ENCODE measurements around the gene CENPQ.
A peak's percentile ranks its signal among the peaks of the same experiment; 100 is the strongest.
"Not testable (repeated sequence)": the region's sequence is repeated elsewhere in the genome, so short reads cannot be mapped to it uniquely, and the experiment has no call there.

Gene CENPQ, protein sequence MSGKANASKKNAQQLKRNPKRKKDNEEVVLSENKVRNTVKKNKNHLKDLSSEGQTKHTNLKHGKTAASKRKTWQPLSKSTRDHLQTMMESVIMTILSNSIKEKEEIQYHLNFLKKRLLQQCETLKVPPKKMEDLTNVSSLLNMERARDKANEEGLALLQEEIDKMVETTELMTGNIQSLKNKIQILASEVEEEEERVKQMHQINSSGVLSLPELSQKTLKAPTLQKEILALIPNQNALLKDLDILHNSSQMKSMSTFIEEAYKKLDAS

DNA sequence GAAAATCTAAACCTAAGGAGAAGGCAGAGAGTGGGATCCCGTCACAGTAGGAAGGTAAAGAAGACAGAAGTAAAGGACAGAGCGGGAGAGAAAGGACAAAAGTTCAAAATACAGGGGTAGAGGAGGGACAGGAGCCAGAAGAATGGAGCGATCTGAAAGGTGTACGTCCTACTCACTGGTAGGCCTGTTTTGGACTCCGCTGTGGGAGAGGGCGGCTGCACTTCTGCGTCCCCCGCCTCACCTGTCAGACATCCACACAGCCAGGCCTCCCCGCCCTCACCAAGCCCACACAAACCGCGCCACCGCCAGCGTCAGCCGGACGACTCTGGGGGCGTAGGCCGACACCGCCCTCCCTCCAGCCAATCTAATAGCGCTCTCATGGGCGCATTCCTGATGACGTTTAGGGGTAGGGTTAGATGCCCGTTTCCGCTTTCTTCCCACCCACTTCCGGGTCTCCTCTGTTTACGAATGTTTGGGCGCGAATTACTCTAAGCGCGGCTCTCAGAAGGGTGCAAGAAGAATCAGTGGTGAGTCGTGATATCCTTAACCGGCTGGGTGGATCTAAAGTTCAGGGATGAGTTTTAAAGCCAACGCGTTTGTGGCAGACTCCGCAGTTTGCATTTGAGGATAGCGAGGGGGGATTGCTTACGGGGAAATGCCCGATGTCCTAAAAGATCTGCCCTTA, at the start of gene CENPQ, which contains the start of gene MMUT:
Gene CENPQ (plus strand): TSS at position 444 of the 685 bp plus-strand sequence. CDS start 6,807 bp downstream, outside the sequence.
Gene MMUT (minus strand): TSS at position 327 of the 685 bp plus-strand sequence. CDS start 3,787 bp downstream, outside the sequence.
- FAIRE-seq (peak; percentile 98), DNase-seq (ENCODE audit: extremely low spot score, insufficient read length, low read depth) (peak; percentile 74)

DNA sequence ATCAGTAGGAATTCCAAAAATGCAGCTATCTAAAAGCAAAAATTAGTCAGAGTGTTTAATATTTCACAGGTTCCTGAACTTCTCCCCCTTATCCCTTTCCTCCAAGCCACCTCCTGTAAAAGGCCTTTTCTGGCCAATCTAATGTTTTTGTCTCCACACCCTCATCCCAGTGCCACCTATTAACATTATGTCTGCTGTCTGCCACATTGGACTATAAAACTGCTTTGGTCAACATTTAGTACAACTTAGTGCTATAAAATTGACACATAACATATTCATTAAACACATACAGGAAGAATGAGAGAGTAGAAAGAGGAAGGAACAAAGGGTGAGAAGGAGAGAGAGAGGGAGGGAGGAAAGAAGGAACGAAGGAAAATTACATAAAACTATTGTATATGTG, 47.8 kb upstream of the CENPQ start:
- DNase-seq (ENCODE audit: extremely low spot score, insufficient read length, low read depth) (no peak), FAIRE-seq (no peak)

DNA sequence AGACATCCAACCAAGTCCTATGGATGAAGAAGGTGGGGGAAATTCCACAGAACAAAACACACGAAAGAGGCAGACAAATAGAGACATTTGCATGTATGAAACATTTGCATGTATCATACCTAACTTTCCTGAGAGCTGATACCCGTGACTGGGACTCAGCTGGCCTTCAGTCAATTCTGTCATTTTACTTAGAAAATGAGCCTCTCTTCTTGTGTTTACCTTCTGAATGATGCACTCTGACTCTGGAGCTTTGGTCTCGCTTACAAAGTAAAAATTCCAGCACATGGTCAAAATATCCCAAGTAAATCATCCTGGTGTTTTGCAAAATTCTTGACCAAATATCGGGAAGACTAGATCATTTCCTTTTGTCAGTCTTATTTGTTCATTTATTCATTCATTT, 47.0 kb upstream of the CENPQ start:
- FAIRE-seq (no peak), DNase-seq (ENCODE audit: extremely low spot score, insufficient read length, low read depth) (no peak)

DNA sequence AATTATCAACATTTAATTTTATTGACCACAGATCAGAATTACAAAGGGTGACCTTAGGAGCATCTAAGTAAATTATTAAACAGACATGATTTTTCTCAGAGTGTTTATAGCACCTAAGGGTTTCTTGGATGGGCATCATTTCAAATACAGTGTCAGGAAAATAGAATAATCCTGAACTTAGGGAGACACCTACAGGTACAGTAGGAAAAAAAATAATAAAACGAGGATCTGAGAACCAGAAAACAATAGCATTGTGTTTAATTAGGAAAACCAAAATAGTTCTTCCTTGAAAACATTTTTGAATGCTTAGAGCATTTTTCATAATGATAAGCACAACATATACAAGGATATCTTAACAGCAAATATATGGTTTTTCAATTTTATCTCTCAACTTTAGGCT, 39.4 kb upstream of the CENPQ start:
- DNase-seq (ENCODE audit: extremely low spot score, insufficient read length, low read depth) (no peak), FAIRE-seq (no peak)

DNA sequence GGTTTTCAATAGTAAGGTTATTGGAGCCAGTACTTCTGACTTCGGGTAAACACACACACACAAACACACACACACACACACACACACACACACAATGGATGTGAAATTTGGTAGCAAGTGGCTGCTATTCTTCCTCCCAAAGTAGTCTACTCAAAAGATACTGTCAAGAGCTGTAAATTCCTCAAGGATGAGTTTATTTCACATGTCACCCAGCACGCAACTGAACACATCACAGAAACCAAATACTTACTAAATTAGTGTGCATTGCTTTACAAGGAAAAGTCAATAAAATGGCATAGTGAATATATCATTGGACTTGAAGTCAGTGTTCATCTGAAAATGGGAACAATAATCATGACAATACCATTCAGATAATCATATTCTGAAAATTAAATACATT, 33.0 kb upstream of the CENPQ start:
- DNase-seq (ENCODE audit: extremely low spot score, insufficient read length, low read depth), result no peak
- FAIRE-seq, result no peak

DNA sequence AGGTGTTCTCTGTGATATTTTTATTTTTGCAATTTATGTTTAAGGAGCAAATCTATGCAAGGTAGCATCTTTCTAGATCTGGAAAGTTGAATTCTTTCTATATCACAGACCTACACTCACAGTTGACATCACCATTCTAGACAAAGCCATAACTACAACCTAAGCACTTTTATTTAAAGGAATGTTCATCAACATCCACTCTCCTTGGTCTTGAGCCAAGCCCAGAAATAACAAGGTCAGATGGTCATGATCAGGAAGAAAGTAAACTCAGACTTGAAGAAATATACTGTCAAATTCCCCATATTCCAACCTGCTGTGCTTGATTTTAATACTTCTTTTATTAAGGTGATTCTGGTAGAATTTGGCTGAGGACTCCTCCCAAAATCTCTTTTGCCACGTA, 32.3 kb upstream of the CENPQ start:
- no peak for FAIRE-seq
- no peak for DNase-seq (ENCODE audit: extremely low spot score, insufficient read length, low read depth)

DNA sequence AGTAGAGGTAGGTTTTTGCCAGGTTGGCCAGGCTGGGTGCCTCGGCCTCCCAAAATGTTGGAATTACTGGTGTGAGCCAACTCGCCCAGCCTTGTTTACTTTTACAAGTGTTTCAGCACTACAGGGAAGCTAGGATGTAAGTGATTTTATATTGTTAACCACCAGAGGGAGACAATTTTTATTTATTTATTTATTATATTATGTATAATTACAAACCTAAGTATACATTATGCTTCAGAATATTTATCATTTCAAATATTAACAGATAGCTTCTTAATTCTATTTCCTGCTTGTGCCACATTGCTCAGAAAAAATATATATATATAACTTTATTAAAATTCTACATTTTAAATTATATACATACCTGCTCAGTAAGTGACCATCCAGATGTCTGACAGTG, 9.9 kb upstream of the CENPQ start:
- no peak for FAIRE-seq
- DNase-seq (ENCODE audit: extremely low spot score, insufficient read length, low read depth), result no peak

DNA sequence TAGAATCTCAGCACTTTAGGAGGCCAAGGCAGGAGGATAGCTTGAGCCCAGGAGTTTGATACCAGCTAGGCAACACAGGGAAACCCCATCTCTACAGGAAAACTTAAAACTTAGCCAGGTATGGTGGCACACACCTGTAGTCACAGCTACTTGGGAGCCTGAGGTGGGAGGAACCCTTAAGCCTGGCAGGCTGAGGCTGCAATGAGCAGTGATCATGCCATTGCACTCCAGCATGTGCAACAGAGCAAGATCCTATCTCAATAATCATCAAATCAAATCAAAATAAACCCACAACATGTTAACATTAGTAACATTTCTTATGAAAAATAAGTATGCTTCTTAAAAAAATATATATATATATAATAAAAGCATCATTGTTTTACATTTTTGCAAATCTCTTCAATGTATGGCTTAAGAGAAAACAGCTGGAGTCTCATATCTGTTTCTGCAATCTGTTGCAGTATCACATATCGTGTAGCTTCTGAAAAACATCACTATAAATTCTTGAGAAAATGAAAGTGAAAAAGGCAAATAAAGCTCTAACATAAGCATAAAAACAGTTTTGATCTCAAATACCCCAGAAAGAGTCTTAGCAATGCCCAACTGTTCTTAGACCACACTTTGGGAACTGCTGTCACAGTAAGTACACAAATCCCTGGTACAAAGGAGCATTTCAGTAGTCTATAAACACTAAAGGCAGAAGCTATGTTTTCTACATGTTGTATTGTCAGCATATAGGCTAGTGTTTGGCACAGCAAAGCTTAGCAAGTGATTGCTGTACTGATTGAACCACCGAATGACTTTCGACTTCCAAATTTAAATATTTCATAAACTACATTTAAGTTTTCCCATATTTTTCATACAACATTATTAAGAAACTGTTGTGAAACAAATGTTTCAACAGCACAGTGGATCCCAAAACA, 8.1 kb upstream of the CENPQ start:
- FAIRE-seq (no peak), DNase-seq (ENCODE audit: extremely low spot score, insufficient read length, low read depth) (no peak)

DNA sequence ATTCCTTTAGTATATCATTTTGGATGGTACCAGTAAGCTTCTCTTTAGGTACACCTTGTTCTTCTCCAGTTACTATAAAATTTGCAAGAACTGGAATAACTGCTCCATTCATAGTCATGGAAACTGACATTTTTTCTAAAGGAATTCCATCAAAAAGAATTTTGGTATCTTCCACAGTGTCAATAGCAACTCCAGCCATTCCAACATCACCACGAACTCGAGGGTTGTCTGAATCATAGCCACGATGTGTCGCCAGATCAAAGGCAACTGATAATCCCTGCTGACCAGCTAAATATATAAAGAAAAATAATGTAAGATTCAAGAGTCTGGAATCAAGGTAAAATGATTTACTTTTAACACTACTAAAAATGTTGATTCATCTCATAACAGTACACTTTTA, 5.4 kb upstream of the CENPQ start:
- FAIRE-seq (no peak), DNase-seq (ENCODE audit: extremely low spot score, insufficient read length, low read depth) (no peak)

DNA sequence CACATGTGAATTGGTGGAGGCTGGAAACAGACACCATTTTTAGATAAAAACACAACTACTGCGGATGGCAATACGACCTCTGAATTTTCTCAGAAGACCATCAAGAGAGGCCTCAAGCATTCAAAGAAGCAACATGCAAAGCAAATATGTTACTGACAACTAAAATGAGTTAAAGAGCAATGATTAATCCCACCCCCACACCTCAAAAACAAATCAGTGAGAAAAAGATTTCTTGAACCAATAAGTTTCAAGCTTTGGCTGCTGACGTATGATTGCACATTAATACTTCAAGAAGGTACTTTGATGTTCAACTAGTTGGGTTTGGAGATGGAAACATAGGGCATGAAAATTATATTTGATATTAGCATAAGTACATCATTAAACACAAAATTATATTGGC, 1.1 kb upstream of the CENPQ start:
- DNase-seq (ENCODE audit: extremely low spot score, insufficient read length, low read depth) (no peak), FAIRE-seq (no peak)

DNA sequence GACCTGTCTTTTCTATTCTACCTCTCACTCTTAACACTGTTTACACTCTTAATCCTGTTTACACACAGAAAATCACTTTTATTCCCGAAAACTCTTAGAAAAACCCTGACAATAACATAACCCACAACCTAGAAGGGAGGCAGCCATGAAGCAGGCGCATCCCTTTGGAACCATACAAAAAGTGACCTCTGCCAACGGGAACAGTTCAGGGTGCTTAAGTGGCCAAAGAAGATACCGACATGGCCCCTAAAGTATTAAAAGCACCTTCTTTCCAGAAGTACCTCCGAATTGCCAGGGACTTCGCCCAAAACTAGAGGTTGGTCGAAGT, 607 bp upstream of the CENPQ start:
- DNase-seq (ENCODE audit: extremely low spot score, insufficient read length, low read depth) (no peak), FAIRE-seq (no peak)

DNA sequence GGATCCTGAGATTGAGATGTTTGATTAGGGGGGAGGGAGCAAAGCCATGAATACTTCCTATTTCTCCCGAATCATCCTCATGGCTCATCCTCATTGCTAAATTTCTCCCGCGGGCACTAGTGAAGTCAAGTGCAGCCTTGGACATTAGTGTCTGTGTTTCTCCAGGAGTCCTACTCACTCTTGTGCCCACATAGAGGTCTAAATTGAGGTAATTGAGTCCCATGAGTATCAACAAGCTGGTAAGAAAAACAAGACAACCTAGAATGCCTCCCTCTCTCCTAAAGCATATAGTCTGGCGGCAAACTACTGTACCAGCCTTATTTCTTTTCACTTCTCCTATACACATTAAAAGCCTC, 420 bp downstream of the CENPQ start:
- DNase-seq (ENCODE audit: extremely low spot score, insufficient read length, low read depth) (no peak), FAIRE-seq (no peak)

DNA sequence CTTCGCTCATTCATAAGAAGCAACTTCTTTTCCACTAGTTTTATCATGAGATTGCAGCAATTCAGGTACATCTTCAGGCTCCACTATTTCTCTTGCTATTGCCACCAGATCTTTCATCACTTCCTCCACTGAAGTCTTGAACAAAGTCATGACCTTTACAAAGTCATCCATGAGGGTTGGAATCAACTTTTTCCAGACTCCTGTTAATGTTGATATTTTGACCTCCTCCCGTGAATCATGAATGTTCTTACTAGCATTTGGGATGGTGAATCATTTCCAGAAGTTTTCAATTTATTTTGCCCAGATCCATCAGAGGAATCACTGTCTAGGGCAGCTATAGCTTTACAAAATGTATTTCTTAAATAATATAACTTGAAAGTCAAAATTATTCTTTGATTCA, 1.5 kb downstream of the CENPQ start:
- FAIRE-seq, result no peak
- DNase-seq (ENCODE audit: extremely low spot score, insufficient read length, low read depth), result no peak

DNA sequence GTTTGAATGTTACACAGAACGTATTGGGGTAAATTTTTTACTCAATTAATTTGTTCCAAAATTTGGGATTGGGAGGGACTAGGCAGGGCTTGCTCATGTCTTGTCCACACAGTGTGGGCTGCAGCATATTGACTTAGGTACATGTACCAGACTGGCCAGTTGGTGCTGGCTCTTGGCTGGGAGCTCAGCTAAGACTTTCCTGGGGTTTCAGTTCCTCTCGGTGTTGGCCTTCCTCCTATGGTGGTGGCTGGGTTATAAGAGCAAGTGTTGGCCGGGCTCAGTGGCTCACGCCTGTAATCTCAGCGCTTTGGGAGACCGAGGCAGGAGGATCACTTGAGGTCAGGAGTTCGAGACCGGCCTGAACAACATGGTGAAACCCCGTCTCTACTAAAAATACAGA, 4.9 kb downstream of the CENPQ start:
- DNase-seq (ENCODE audit: extremely low spot score, insufficient read length, low read depth) (no peak), FAIRE-seq (no peak)

DNA sequence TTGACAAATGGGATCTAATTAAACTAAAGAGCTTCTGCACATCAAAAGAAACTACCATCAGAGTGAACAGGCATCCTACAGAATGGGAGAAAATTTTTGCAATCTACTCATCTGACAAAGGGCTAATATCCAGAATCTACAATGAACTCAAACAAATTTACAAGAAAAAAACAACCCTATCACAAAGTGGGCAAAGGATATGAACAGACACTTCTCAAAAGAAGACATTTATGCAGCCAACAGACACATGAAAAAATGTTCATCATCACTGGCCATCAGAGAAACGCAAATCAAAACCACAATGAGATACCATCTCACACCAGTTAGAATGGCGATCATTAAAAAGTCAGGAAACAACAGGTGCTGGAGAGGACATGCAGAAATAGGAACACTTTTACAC, 13.4 kb downstream of the CENPQ start:
- DNase-seq (ENCODE audit: extremely low spot score, insufficient read length, low read depth); FAIRE-seq: not testable (repeated sequence)

DNA sequence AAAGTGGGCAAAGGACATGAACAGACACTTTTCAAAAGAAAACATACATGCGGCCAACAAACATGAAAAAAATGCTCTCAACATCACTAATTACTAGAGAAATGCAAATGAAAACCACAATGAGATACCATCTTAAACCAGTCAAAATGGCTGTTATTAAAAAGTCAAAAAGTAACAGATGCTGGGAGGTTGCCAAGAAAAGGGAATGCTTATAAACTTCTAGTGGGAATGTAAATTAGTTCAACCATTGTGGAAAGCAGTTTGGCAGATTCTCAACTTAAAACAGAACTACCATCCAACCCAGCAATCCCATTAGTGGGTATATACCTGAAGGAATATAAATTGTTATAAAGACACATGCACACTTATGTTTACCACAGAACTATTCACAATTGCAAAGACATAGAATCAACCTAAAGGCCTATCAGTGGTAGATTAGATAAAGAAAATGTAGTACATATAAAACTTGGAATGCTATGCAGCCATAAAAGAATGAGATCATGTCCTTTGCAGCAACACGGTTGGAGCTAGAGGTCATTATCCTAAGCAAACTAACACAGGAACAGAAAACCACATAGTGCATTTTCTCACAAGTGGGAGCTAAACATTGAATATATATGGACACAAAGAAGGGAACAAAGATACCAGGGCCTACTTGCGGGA, 16.3 kb downstream of the CENPQ start:
- FAIRE-seq (no peak), DNase-seq (ENCODE audit: extremely low spot score, insufficient read length, low read depth) (no peak)

DNA sequence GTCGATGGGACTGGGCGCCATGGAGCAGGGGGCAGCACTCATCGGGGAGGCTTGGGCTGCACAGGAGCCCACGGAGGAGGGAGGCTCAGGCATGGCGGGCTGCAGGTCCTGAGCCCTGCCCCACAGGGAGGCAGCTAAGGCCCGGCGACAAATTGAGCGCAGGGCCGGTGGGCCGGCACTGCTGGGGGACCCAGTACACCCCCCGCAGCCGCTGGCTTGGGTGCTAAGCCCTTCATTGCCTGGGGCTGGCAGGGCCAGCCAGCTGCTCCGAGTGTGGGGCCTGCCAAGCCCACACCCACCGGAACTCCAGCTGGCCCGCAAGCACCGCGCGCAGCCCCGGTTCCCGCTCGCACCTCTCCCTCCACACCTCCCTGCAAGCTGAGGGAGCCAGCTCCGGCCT, 18.7 kb downstream of the CENPQ start:
- not testable (repeated sequence) for DNase-seq (ENCODE audit: extremely low spot score, insufficient read length, low read depth); FAIRE-seq

DNA sequence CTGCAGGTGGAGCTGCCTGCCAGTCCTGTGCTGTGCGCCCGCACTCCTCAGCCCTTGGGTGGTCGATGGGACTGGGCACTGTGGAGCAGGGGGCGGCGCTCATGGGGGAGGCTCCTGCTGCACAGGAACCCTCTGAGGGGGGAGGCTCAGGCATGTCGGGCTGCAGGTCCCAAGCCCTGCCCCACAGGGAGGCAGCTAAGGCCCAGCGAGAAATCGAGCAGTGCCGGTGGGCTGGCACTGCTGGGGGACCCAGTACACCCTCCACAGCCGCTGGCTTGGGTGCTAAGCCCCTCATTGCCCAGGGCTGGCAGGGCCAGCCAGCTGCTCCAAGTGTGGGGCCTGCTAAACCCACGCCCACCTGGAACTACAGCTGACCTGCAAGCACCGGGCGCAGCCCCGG, 20.2 kb downstream of the CENPQ start:
- DNase-seq (ENCODE audit: extremely low spot score, insufficient read length, low read depth); FAIRE-seq: not testable (repeated sequence)

DNA sequence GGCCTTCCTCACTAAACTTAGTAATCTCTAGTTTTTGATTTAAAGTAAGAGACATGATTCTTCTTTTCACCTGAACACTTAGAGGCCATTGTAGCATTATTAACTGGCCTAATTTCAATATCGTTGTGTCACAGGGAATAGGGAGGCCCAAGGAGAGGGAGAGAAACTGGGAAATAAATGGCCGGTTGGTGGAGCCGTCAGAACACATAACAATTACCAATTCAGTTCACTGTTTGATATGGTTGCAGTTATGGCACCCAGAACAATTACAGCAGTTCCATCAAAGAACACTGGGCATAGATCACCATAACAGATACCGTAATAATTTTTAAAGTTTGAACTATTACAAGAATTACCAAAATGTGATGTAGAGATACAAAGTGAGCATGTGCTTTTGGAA, 27.5 kb downstream of the CENPQ start:
- FAIRE-seq (no peak), DNase-seq (ENCODE audit: extremely low spot score, insufficient read length, low read depth) (no peak)

DNA sequence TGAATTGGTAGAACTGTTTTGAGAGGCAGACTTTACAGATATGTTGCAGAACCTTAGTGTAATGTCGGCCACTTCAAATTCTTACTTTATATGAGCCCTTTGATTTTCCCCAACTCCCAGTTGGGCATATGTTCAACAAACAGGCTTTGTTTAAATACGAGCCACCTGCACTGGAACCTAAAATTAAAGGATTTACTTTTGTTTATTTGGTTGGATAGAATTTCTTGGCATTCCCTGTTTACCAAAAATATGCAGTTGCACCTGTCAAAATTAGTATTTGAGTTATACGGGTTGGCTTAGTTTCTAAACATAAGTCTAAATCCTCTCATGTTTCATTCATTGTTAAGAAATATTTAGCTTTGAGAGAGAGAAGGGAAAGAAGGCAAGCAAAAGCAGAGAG, 34.1 kb downstream of the CENPQ start:
- FAIRE-seq (no peak), DNase-seq (ENCODE audit: extremely low spot score, insufficient read length, low read depth) (no peak)

All from GM18507 (cell line).